K562 (cell line): ENCODE measurements around the gene ANKRD12.

Experiments
- BMI1 ChIP-seq: fragments of 150-350 bp; IDR thresholded peaks from 2 replicates; pipeline ENCODE4 v1.6.1; 2014; ENCODE audit warnings: low read length
- EZH2 ChIP-seq: IDR thresholded peaks from 2 replicates; pipeline ENCODE4 v1.6.1; 2012; ENCODE audit warnings: low read depth, mild to moderate bottlenecking, inconsistent platforms, low read length, borderline replicate concordance
- FOXA1 ChIP-seq: fragments of 450-650 bp; IDR thresholded peaks from 2 replicates; pipeline ENCODE4 v1.6.1; 2016; ENCODE audit warnings: mild to moderate bottlenecking, borderline replicate concordance
- MYBL2 ChIP-seq, 2 experiments: fragments of 450-650 bp in 1 of 2; sonication (generic) in 1 of 2; formaldehyde crosslinking in 1 of 2; IDR thresholded peaks; 2 replicates each; pipeline versions ENCODE4 v1.6.1 to v1.8.1; 2017 to 2022; ENCODE audit warnings: borderline replicate concordance in 1 of 2, inconsistent platforms in 1 of 2, low read depth in 1 of 2, mild to moderate bottlenecking in 1 of 2, missing genetic modification reagents in 1 of 2, moderate library complexity in 1 of 2
- ZZZ3 ChIP-seq: fragments of 450-650 bp; IDR thresholded peaks from 2 replicates; pipeline ENCODE4 v1.6.1; 2016; ENCODE audit warnings: antibody characterized with exemption, mild to moderate bottlenecking, moderate library complexity

DNA sequence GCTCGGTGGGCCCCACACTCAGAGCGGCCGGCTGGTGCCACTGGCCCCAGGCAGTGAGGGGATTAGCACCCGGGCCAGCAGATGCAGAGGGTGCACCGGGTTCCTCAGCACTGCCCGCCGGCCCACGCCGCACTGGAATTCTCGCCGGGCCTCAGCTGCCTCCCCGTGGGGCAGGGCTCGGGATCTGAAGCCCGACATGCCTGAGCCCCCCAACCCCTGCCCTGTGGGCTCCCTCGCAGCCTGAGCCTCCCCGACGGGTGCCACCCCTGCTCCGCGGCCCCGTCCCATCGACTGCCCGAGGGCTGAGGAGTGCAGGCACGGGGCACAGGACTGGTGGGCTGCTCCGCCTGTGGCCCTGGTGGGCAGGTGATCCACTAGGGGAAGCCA lies 160.4 kb downstream of the ANKRD12 start:
- TF ChIP-seq EZH2 (no peak), ZZZ3 (no peak), FOXA1 (no peak), BMI1 (no peak), MYBL2 (IDR thresholded peaks at IDR 0.05; ENCODE audit: low read depth) (no peak), MYBL2 (CRISPR knock-in tag; IDR thresholded peaks at IDR 0.05; ENCODE audit: borderline replicate concordance) (no peak)
